Measurements from ENCODE around the gene HOTAIR. TPM values are rescaled to one million over a fixed set of nuclear protein-coding genes. Genes with fewer than 3 reads are reported as not detected.

HOTAIR gene
- total RNA-seq, 3 donors from 2014 or later, result not detected

GRCh38 chr12:53937596-53938325, 37.0 kb downstream of the HOTAIR start:
- no peak for ATAC-seq
- Mint-ChIP-seq H3K4me1 (ENCODE audit: low read depth) (peaks cover 12% of the 10 kb centered on the region), H3K9me3 (no peaks in the 10 kb centered on the region), H3K36me3 (ENCODE audit: insufficient read depth) (no peaks in the 10 kb centered on the region), H3K27me3 (ENCODE audit: low read depth) (peaks cover 89% of the 10 kb centered on the region), H3K4me3 (no peak overlapping the region)
- DNase-seq, result no peak

GRCh38 chr12:53937099-53937498, 37.7 kb downstream of the HOTAIR start:
- no peaks in the 10 kb centered on the region for H3K36me3 Mint-ChIP-seq (ENCODE audit: insufficient read depth)
- peaks cover 12% of the 10 kb centered on the region for H3K4me1 Mint-ChIP-seq (ENCODE audit: low read depth)
- no peak for DNase-seq
- H3K9me3 Mint-ChIP-seq, result no peaks in the 10 kb centered on the region
- ATAC-seq, result no peak
- H3K27me3 Mint-ChIP-seq (ENCODE audit: low read depth), result peaks cover 89% of the 10 kb centered on the region
- no peak overlapping the region for H3K4me3 Mint-ChIP-seq

- ATAC-seq (no peak), DNase-seq (no peak)
- H3K36me3 Mint-ChIP-seq (ENCODE audit: insufficient read depth), result no peaks in the 10 kb centered on the region
- H3K4me3 Mint-ChIP-seq, result no peak overlapping the region
- H3K4me1 Mint-ChIP-seq (ENCODE audit: low read depth), result peaks cover 12% of the 10 kb centered on the region
- peaks cover 87% of the 10 kb centered on the region for H3K27me3 Mint-ChIP-seq (ENCODE audit: low read depth)
- H3K9me3 Mint-ChIP-seq, result no peaks in the 10 kb centered on the region
Observed at GRCh38 chr12:53935383-53936341, 39.1 kb downstream of the HOTAIR start.

GRCh38 chr12:53932915-53933314, 41.8 kb downstream of the HOTAIR start:
- Mint-ChIP-seq H3K4me3 (no peak overlapping the region), H3K9me3 (peaks cover 4% of the 10 kb centered on the region), H3K27me3 (ENCODE audit: low read depth) (peaks cover 92% of the 10 kb centered on the region), H3K4me1 (ENCODE audit: low read depth) (peaks cover 11% of the 10 kb centered on the region), H3K36me3 (ENCODE audit: insufficient read depth) (no peaks in the 10 kb centered on the region)
- no peak for ATAC-seq
- DNase-seq, result no peak

- DNase-seq, result no peak
- Mint-ChIP-seq H3K4me1 (ENCODE audit: low read depth) (peaks cover 11% of the 10 kb centered on the region), H3K36me3 (ENCODE audit: insufficient read depth) (no peaks in the 10 kb centered on the region), H3K9me3 (peaks cover 4% of the 10 kb centered on the region), H3K27me3 (ENCODE audit: low read depth) (peaks cover 91% of the 10 kb centered on the region), H3K4me3 (no peak overlapping the region)
- no peak for ATAC-seq
Observed at GRCh38 chr12:53931844-53932581, 42.7 kb downstream of the HOTAIR start.

GRCh38 chr12:53930591-53931255, 44.0 kb downstream of the HOTAIR start:
- Mint-ChIP-seq H3K36me3 (ENCODE audit: insufficient read depth) (no peaks in the 10 kb centered on the region), H3K4me1 (ENCODE audit: low read depth) (peaks cover 6% of the 10 kb centered on the region), H3K4me3 (no peak overlapping the region), H3K27me3 (ENCODE audit: low read depth) (peaks cover 90% of the 10 kb centered on the region), H3K9me3 (peaks cover 4% of the 10 kb centered on the region)
- no peak for ATAC-seq
- DNase-seq, result no peak

GRCh38 chr12:53929527-53929926, 45.2 kb downstream of the HOTAIR start:
- peaks cover 90% of the 10 kb centered on the region for H3K27me3 Mint-ChIP-seq (ENCODE audit: low read depth)
- DNase-seq (no peak), ATAC-seq (no peak)
- peaks cover 4% of the 10 kb centered on the region for H3K9me3 Mint-ChIP-seq
- H3K4me1 Mint-ChIP-seq (ENCODE audit: low read depth), result no peaks in the 10 kb centered on the region
- no peaks in the 10 kb centered on the region for H3K36me3 Mint-ChIP-seq (ENCODE audit: insufficient read depth)
- no peak overlapping the region for H3K4me3 Mint-ChIP-seq

- Mint-ChIP-seq H3K36me3 (ENCODE audit: insufficient read depth) (no peaks in the 10 kb centered on the region), H3K4me1 (ENCODE audit: low read depth) (no peaks in the 10 kb centered on the region), H3K4me3 (no peak overlapping the region), H3K9me3 (peaks cover 4% of the 10 kb centered on the region), H3K27me3 (ENCODE audit: low read depth) (peaks cover 90% of the 10 kb centered on the region)
- ATAC-seq (no peak), DNase-seq (no peak)
Observed at GRCh38 chr12:53928054-53928835, 46.5 kb downstream of the HOTAIR start.

GRCh38 chr12:53927220-53928029, 47.3 kb downstream of the HOTAIR start:
- ATAC-seq, result no peak
- H3K4me3 Mint-ChIP-seq, result no peak overlapping the region
- no peaks in the 10 kb centered on the region for H3K4me1 Mint-ChIP-seq (ENCODE audit: low read depth)
- H3K36me3 Mint-ChIP-seq (ENCODE audit: insufficient read depth), result no peaks in the 10 kb centered on the region
- H3K27me3 Mint-ChIP-seq (ENCODE audit: low read depth), result peaks cover 89% of the 10 kb centered on the region
- peaks cover 4% of the 10 kb centered on the region for H3K9me3 Mint-ChIP-seq
- DNase-seq, result no peak

GRCh38 chr12:53924521-53925405, 50.0 kb downstream of the HOTAIR start:
- no peaks in the 10 kb centered on the region for H3K9me3 Mint-ChIP-seq
- H3K36me3 Mint-ChIP-seq (ENCODE audit: insufficient read depth), result no peaks in the 10 kb centered on the region
- no peak overlapping the region for H3K4me3 Mint-ChIP-seq
- DNase-seq (no peak), ATAC-seq (no peak)
- no peaks in the 10 kb centered on the region for H3K4me1 Mint-ChIP-seq (ENCODE audit: low read depth)
- peaks cover 83% of the 10 kb centered on the region for H3K27me3 Mint-ChIP-seq (ENCODE audit: low read depth)

- Mint-ChIP-seq H3K9me3 (no peaks in the 10 kb centered on the region), H3K4me1 (ENCODE audit: low read depth) (no peaks in the 10 kb centered on the region), H3K4me3 (no peak overlapping the region), H3K27me3 (ENCODE audit: low read depth) (peaks cover 57% of the 10 kb centered on the region), H3K36me3 (ENCODE audit: insufficient read depth) (no peaks in the 10 kb centered on the region)
- ATAC-seq (no peak), DNase-seq (no peak)
Observed at GRCh38 chr12:53916788-53917655, 57.7 kb downstream of the HOTAIR start.
